Naive B cell (primary cell): ENCODE data around the gene SNX30. TPM values are rescaled to one million over a fixed set of nuclear protein-coding genes. Genes with fewer than 3 reads are reported as not detected.

Experiments
- ATAC-seq, 2 donors: fragments of 150-1000 bp; cut with Tn5 transposase; 2 replicates each; pipeline ENCODE4 v1.10.0; 2021; ENCODE audit warnings: low read depth in 2 of 2, mild to moderate bottlenecking in 2 of 2, moderate library complexity in 2 of 2
- DNase-seq: peaks from one replicate; pipeline ENCODE4 v3.0.0; 2022
- H3K27ac Mint-ChIP-seq, 6 donors: one replicate each; pipeline ENCODE4 v1.8.0; 2020 to 2022; ENCODE audit warnings: mild to moderate bottlenecking in 6 of 6, mixed read lengths in 6 of 6, moderate library complexity in 5 of 6, inconsistent platforms in 2 of 6
- H3K27me3 Mint-ChIP-seq, 3 donors: one replicate each; pipeline ENCODE4 v1.8.0; 2021 to 2022; ENCODE audit warnings: mixed read lengths in 3 of 3, mild to moderate bottlenecking in 1 of 3
- H3K36me3 Mint-ChIP-seq, 2 donors: one replicate each; pipeline ENCODE4 v1.8.0; 2020 to 2022; ENCODE audit warnings: mixed read lengths in 2 of 2, inconsistent platforms in 1 of 2, mild to moderate bottlenecking in 1 of 2
- H3K4me1 Mint-ChIP-seq, 3 donors: one replicate each; pipeline ENCODE4 v1.8.0; 2020 to 2022; ENCODE audit warnings: mixed read lengths in 3 of 3, inconsistent platforms in 1 of 3, mild to moderate bottlenecking in 1 of 3, moderate library complexity in 1 of 3
- H3K4me3 Mint-ChIP-seq, 8 donors: one replicate each; pipeline ENCODE4 v1.8.0; 2020 to 2022; ENCODE audit warnings: mild to moderate bottlenecking in 8 of 8, mixed read lengths in 8 of 8, moderate library complexity in 8 of 8, inconsistent platforms in 2 of 8
- H3K9me3 Mint-ChIP-seq, 7 donors: one replicate each; pipeline ENCODE4 v1.8.0; 2020 to 2022; ENCODE audit warnings: mixed read lengths in 7 of 7, mild to moderate bottlenecking in 5 of 7, inconsistent platforms in 2 of 7, moderate library complexity in 1 of 7
- polyA plus RNA-seq, 6 donors: library from polyadenylated mRNA; unstranded; fragments of 300-500 nt; fragmentation: Illumina TruSeq; gene quantifications; one replicate each; pipeline ENCODE4 v1.2.3, GENCODE V29; 2021; ENCODE audit warnings: low read depth in 6 of 6

Gene SNX30
- polyA plus RNA-seq, 6 donors from 2014 or later: 1.6 to 5.3 (median 4.5) TPM

- DNase-seq: peak; percentile 81
- peak; percentile 98 to 99 for ATAC-seq
- Mint-ChIP-seq H3K9me3 (peaks cover 0 to 2% (median 0%) of the 10 kb centered on the region in 7 donors), H3K27me3 (no peaks in the 10 kb centered on the region), H3K4me1 (peaks cover 10 to 40% (median 40%) of the 10 kb centered on the region in 3 donors), H3K27ac (peak overlapping the region in 3 of 6 donors; percentile 73 to 77 (median 76)), H3K4me3 (peak overlapping the region in 3 of 8 donors; percentile 37 to 63 (median 55)), H3K36me3 (no peaks in the 10 kb centered on the region)
Observed at GRCh38 chr9:112793213-112793810, 42.8 kb downstream of the SNX30 start.

- Mint-ChIP-seq H3K9me3 (peaks cover 0 to 2% (median 0%) of the 10 kb centered on the region in 7 donors), H3K36me3 (no peaks in the 10 kb centered on the region), H3K4me3 (no peak overlapping the region), H3K27ac (no peak overlapping the region), H3K4me1 (peaks cover 7 to 28% (median 26%) of the 10 kb centered on the region in 3 donors), H3K27me3 (no peaks in the 10 kb centered on the region)
- DNase-seq: no peak
- no peak for ATAC-seq
Observed at GRCh38 chr9:112794731-112795130, 44.2 kb downstream of the SNX30 start.

GRCh38 chr9:112795921-112796320, 45.4 kb downstream of the SNX30 start:
- ATAC-seq: no peak
- H3K9me3 Mint-ChIP-seq: peaks cover 0 to 2% (median 0%) of the 10 kb centered on the region in 7 donors
- H3K36me3 Mint-ChIP-seq: no peaks in the 10 kb centered on the region
- H3K27me3 Mint-ChIP-seq: no peaks in the 10 kb centered on the region
- no peak for DNase-seq
- peak overlapping the region in 3 of 6 donors; percentile 4 to 78 (median 62) for H3K27ac Mint-ChIP-seq
- peaks cover 7 to 23% (median 20%) of the 10 kb centered on the region in 3 donors for H3K4me1 Mint-ChIP-seq
- H3K4me3 Mint-ChIP-seq: no peak overlapping the region

GRCh38 chr9:112796485-112796884, 45.9 kb downstream of the SNX30 start:
- no peak for ATAC-seq
- H3K4me1 Mint-ChIP-seq: peaks cover 10 to 23% (median 20%) of the 10 kb centered on the region in 3 donors
- no peak overlapping the region for H3K27ac Mint-ChIP-seq
- no peaks in the 10 kb centered on the region for H3K36me3 Mint-ChIP-seq
- no peak overlapping the region for H3K4me3 Mint-ChIP-seq
- H3K27me3 Mint-ChIP-seq: no peaks in the 10 kb centered on the region
- DNase-seq: no peak
- H3K9me3 Mint-ChIP-seq: peaks cover 0 to 2% (median 0%) of the 10 kb centered on the region in 7 donors

- Mint-ChIP-seq H3K36me3 (peaks cover 0 to 8% of the 10 kb centered on the region in 2 donors), H3K9me3 (no peaks in the 10 kb centered on the region), H3K4me1 (peaks cover 12 to 16% (median 15%) of the 10 kb centered on the region in 3 donors), H3K27me3 (peaks cover 5 to 8% (median 5%) of the 10 kb centered on the region in 3 donors), H3K4me3 (peak overlapping the region in 1 of 8 donors; percentile 4), H3K27ac (peak overlapping the region in 1 of 6 donors; percentile 55)
- peak; percentile 79 for DNase-seq
- ATAC-seq: peak; percentile 88 to 90
Observed at GRCh38 chr9:112809351-112809848, 58.8 kb downstream of the SNX30 start.

- ATAC-seq (no peak), DNase-seq (no peak)
- no peak overlapping the region for H3K4me3 Mint-ChIP-seq
Observed at GRCh38 chr9:112809906-112810305, 59.3 kb downstream of the SNX30 start.

GRCh38 chr9:112810696-112811490, 60.3 kb downstream of the SNX30 start:
- ATAC-seq: no peak
- no peaks in the 10 kb centered on the region for H3K36me3 Mint-ChIP-seq

More at GRCh38 chr9:112809906-112810305, 59.3 kb downstream of the SNX30 start:
- H3K27me3 Mint-ChIP-seq: peaks cover under 1 to 3% (median under 1%) of the 10 kb centered on the region in 3 donors
- no peak overlapping the region for H3K27ac Mint-ChIP-seq
- peaks cover 0 to 3% of the 10 kb centered on the region in 2 donors for H3K36me3 Mint-ChIP-seq
- peaks cover 7 to 16% (median 10%) of the 10 kb centered on the region in 3 donors for H3K4me1 Mint-ChIP-seq
- no peaks in the 10 kb centered on the region for H3K9me3 Mint-ChIP-seq

GRCh38 chr9:112811518-112811917, 61.0 kb downstream of the SNX30 start:
- H3K27ac Mint-ChIP-seq: no peak overlapping the region
- no peak for ATAC-seq
- H3K9me3 Mint-ChIP-seq: no peaks in the 10 kb centered on the region

More at GRCh38 chr9:112810696-112811490, 60.3 kb downstream of the SNX30 start:
- Mint-ChIP-seq H3K4me1 (peaks cover 7 to 16% (median 10%) of the 10 kb centered on the region in 3 donors), H3K27me3 (no peaks in the 10 kb centered on the region), H3K4me3 (no peak overlapping the region), H3K9me3 (no peaks in the 10 kb centered on the region), H3K27ac (no peak overlapping the region)
- DNase-seq: no peak

GRCh38 chr9:112815868-112816267, 65.3 kb downstream of the SNX30 start:
- peak overlapping the region in 1 of 6 donors; percentile 83 for H3K27ac Mint-ChIP-seq
- ATAC-seq: no peak
- peaks cover 7 to 8% of the 10 kb centered on the region in 2 donors for H3K36me3 Mint-ChIP-seq

More at GRCh38 chr9:112811518-112811917, 61.0 kb downstream of the SNX30 start:
- H3K36me3 Mint-ChIP-seq: no peaks in the 10 kb centered on the region
- no peak overlapping the region for H3K4me3 Mint-ChIP-seq
- H3K4me1 Mint-ChIP-seq: peaks cover 7 to 19% (median 17%) of the 10 kb centered on the region in 3 donors
- no peak for DNase-seq
- no peaks in the 10 kb centered on the region for H3K27me3 Mint-ChIP-seq

GRCh38 chr9:112817860-112818203, 67.3 kb downstream of the SNX30 start:
- no peaks in the 10 kb centered on the region for H3K27me3 Mint-ChIP-seq
- H3K27ac Mint-ChIP-seq: peak overlapping the region in 1 of 6 donors; percentile 51
- H3K9me3 Mint-ChIP-seq: no peaks in the 10 kb centered on the region
- peak; percentile 24 for DNase-seq
- ATAC-seq: peak; percentile 41 to 56
- peak overlapping the region in 7 of 8 donors; percentile 1 to 77 (median 37) for H3K4me3 Mint-ChIP-seq
- H3K36me3 Mint-ChIP-seq: peaks cover 7 to 13% of the 10 kb centered on the region in 2 donors
- peaks cover 11 to 33% (median 33%) of the 10 kb centered on the region in 3 donors for H3K4me1 Mint-ChIP-seq

More at GRCh38 chr9:112815868-112816267, 65.3 kb downstream of the SNX30 start:
- Mint-ChIP-seq H3K4me3 (peak overlapping the region in 1 of 8 donors; percentile 66), H3K27me3 (no peaks in the 10 kb centered on the region), H3K4me1 (peaks cover 11 to 33% (median 33%) of the 10 kb centered on the region in 3 donors), H3K9me3 (no peaks in the 10 kb centered on the region)
- DNase-seq: no peak

GRCh38 chr9:112819635-112820496, 69.3 kb downstream of the SNX30 start:
- Mint-ChIP-seq H3K27me3 (no peaks in the 10 kb centered on the region), H3K4me1 (peaks cover 11 to 33% (median 33%) of the 10 kb centered on the region in 3 donors), H3K36me3 (peaks cover 7 to 17% of the 10 kb centered on the region in 2 donors), H3K9me3 (no peaks in the 10 kb centered on the region), H3K27ac (peak overlapping the region in 2 of 6 donors; percentile 21 to 86), H3K4me3 (peak overlapping the region in 2 of 8 donors; percentile 67 to 72)
- DNase-seq (peak; percentile 31), ATAC-seq (peak; percentile 68 to 80)

- Mint-ChIP-seq H3K27ac (no peak overlapping the region), H3K36me3 (peaks cover 7 to 17% of the 10 kb centered on the region in 2 donors), H3K4me3 (no peak overlapping the region), H3K27me3 (no peaks in the 10 kb centered on the region), H3K9me3 (no peaks in the 10 kb centered on the region), H3K4me1 (peaks cover 11 to 33% (median 30%) of the 10 kb centered on the region in 3 donors)
- no peak for ATAC-seq
- DNase-seq: no peak
Observed at GRCh38 chr9:112820881-112821280, 70.3 kb downstream of the SNX30 start.
